OCI-LY1 (cell line): ENCODE measurements around the gene GPBAR1.
A peak's percentile ranks its signal among the peaks of the same experiment; 100 is the strongest.

ENCODE experiments used
- H2AFZ ChIP-seq: fragments of 200-600 bp; sonication (generic), shearing (Covaris generic); 2 replicates; pipeline ENCODE4 v1.6.0; 2014; ENCODE audit warnings: antibody characterized with exemption, mild to moderate bottlenecking, low read length
- H3F3A ChIP-seq: fragments of 200-600 bp; sonication (generic), shearing (Covaris generic); 2 replicates; pipeline ENCODE4 v1.6.0; 2014; ENCODE audit warnings: mild to moderate bottlenecking, antibody characterized with exemption, low read length, moderate library complexity; ENCODE audit not compliant: insufficient read depth
- H3K27ac ChIP-seq: fragments of 200-600 bp; sonication (generic); 2 replicates; pipeline ENCODE4 v1.5.1; 2014; ENCODE audit warnings: low read length, mixed run types, mild to moderate bottlenecking, low read depth; ENCODE audit not compliant: poor library complexity, severe bottlenecking
- H3K27me3 ChIP-seq: fragments of 200-600 bp; sonication (generic); 2 replicates; pipeline ENCODE4 v1.6.0; 2014; ENCODE audit warnings: antibody characterized with exemption, mild to moderate bottlenecking, low read length, moderate library complexity; ENCODE audit not compliant: insufficient read depth
- H3K36me3 ChIP-seq: fragments of 200-600 bp; sonication (generic); 2 replicates; pipeline ENCODE4 v1.6.1; 2014; ENCODE audit warnings: mild to moderate bottlenecking, antibody characterized with exemption, low read length, moderate library complexity, mixed read lengths; ENCODE audit not compliant: insufficient read depth
- H3K4me1 ChIP-seq: fragments of 200-600 bp; sonication (generic); 2 replicates; pipeline ENCODE4 v1.5.1; 2014; ENCODE audit warnings: mild to moderate bottlenecking, low read length, moderate library complexity; ENCODE audit not compliant: insufficient read depth, severe bottlenecking
- H3K4me2 ChIP-seq: fragments of 200-600 bp; sonication (generic), shearing (Covaris generic); 2 replicates; pipeline ENCODE4 v1.6.1; 2014; ENCODE audit warnings: low read length
- H3K4me3 ChIP-seq: fragments of 200-600 bp; sonication (generic); 2 replicates; pipeline ENCODE4 v1.5.1; 2014; ENCODE audit warnings: low read length, low read depth, mild to moderate bottlenecking, mixed read lengths; ENCODE audit not compliant: poor library complexity, severe bottlenecking
- H3K79me2 ChIP-seq: fragments of 200-600 bp; shearing (Covaris generic); 2 replicates; pipeline ENCODE4 v1.6.1; 2016; ENCODE audit warnings: mixed run types, low read length, mixed read lengths; ENCODE audit not compliant: insufficient read depth
- H3K9ac ChIP-seq: fragments of 200-600 bp; sonication (generic), shearing (Covaris generic); 2 replicates; pipeline ENCODE4 v1.6.1; 2014; ENCODE audit warnings: mild to moderate bottlenecking, low read length, mixed read lengths
- H3K9me2 ChIP-seq: fragments of 200-600 bp; sonication (generic), shearing (Covaris generic); 2 replicates; pipeline ENCODE4 v1.6.1; 2014; ENCODE audit warnings: low read depth, mild to moderate bottlenecking, low read length, mixed read lengths
- H3K9me3 ChIP-seq: fragments of 200-600 bp; shearing (Covaris generic); 2 replicates; pipeline ENCODE4 v1.6.1; 2014; ENCODE audit warnings: low read length, mixed read lengths
- H4K20me1 ChIP-seq: fragments of 200-600 bp; sonication (generic), shearing (Covaris generic); 2 replicates; pipeline ENCODE4 v1.6.0; 2016; ENCODE audit warnings: mild to moderate bottlenecking, low read length; ENCODE audit not compliant: insufficient read depth
- CTCF ChIP-seq: fragments of 200-600 bp; sonication (generic), shearing (Covaris generic); IDR thresholded peaks from 2 replicates; pipeline ENCODE4 v1.5.1; 2017; ENCODE audit warnings: mild to moderate bottlenecking, antibody characterized with exemption, low read length, moderate library complexity, mixed read lengths
- EZH2 ChIP-seq: fragments of 200-600 bp; sonication (generic), shearing (Covaris generic); IDR thresholded peaks from 2 replicates; pipeline ENCODE4 v1.8.0; 2017; ENCODE audit warnings: borderline replicate concordance, mixed run types, mild to moderate bottlenecking, antibody characterized with exemption, low read length, moderate library complexity, mixed read lengths

The GPBAR1 gene

GRCh38 chr2:218270721-218271486 is 10.1 kb downstream of the GPBAR1 start:
- H2AFZ ChIP-seq: no peak overlapping the region
- 0 out of 2 replicates have a peak, but pooled peaks cover 2% of the 10 kb centered on the region for H3K79me2 ChIP-seq

DNA sequence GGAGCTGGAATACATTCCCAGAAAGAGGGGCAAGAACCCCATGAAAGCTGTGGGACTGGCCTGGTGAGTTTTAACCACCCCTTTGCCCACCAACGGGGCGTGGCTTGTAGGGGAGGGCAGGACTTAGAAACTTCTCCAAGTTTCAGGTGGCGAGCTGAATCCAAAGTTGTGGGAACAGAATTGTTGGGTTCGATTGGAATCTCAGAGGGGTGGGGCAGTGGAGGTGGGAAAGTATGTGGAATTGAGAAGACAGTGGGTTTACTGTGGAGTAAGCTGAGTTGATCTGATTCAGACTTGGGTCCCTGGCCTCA is 10.6 kb downstream of the GPBAR1 start:
- Histone ChIP-seq H3K27ac (peak overlapping the region; percentile 17), H2AFZ (no peak overlapping the region), H3K4me2 (peak overlapping the region; percentile 80), H3K9me2 (no peaks in the 10 kb centered on the region), H3K4me3 (peak overlapping the region; percentile 87), H4K20me1 (no peaks in the 10 kb centered on the region), H3K27me3 (no peaks in the 10 kb centered on the region), H3K9ac (peak overlapping the region; percentile 87), H3K79me2 (0 out of 2 replicates have a peak, but pooled peaks cover 2% of the 10 kb centered on the region), H3F3A (no peaks in the 10 kb centered on the region), H3K4me1 (peaks cover 30% of the 10 kb centered on the region), H3K36me3 (peaks cover 41% of the 10 kb centered on the region; the same call in 1 of the 2 replicates), H3K9me3 (no peaks in the 10 kb centered on the region)
- no peak for TF ChIP-seq EZH2
- TF ChIP-seq CTCF: no peak

More at GRCh38 chr2:218270721-218271486, 10.1 kb downstream of the GPBAR1 start:
- H3K9me2 ChIP-seq: no peaks in the 10 kb centered on the region
- no peaks in the 10 kb centered on the region for H3K27me3 ChIP-seq
- no peaks in the 10 kb centered on the region for H3K9me3 ChIP-seq
- H3K36me3 ChIP-seq: peaks cover 43% of the 10 kb centered on the region
- peak overlapping the region; percentile 87 for H3K4me3 ChIP-seq
- H3K27ac ChIP-seq: peak overlapping the region; percentile 17
- peak overlapping the region; percentile 87 for H3K9ac ChIP-seq
- H4K20me1 ChIP-seq: no peaks in the 10 kb centered on the region
- peak overlapping the region; percentile 80 for H3K4me2 ChIP-seq
- TF ChIP-seq EZH2 (no peak), CTCF (no peak)
- H3F3A ChIP-seq: no peaks in the 10 kb centered on the region
- peaks cover 30% of the 10 kb centered on the region for H3K4me1 ChIP-seq

DNA sequence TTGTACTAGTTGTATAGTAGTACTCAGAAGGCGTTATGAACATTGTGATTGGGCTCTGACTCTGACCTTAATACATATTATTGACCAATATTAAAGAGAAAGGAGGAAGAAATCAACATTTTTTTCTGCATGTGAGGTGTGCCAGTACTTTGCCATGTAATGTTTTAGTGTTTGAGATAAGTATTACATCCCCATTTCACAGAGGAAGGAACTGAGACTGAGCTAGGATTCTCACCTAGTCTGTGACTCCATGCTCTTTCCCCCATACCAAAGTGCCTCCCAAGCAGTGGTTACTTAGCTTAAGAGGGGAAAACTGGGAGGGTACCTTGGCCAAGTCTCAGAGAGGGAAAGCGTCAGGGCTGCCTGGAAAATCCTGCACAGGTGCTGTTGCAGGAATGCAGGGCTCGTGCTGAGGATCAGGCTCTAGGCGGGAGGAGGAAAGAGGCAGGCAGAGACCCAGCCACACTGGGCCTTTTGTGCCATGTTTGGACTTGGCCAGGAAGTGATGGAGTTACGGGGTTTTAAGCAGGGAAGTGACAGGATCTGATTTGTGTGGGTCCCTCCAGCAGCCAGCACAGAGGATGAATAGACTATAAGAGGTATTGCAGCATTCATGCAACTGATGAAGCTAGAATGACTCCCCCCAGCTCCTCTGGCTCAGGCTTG is 11.2 kb downstream of the GPBAR1 start:
- no peak overlapping the region for H2AFZ ChIP-seq
- no peaks in the 10 kb centered on the region for H4K20me1 ChIP-seq
- H3K79me2 ChIP-seq: 0 out of 2 replicates have a peak, but pooled peaks cover 2% of the 10 kb centered on the region
- H3K4me2 ChIP-seq: peak overlapping the region; percentile 80
- no peaks in the 10 kb centered on the region for H3K9me3 ChIP-seq
- H3K27ac ChIP-seq: peak overlapping the region; percentile 17
- peak overlapping the region; percentile 87; the same call in 1 of the 2 replicates for H3K9ac ChIP-seq
- H3K9me2 ChIP-seq: no peaks in the 10 kb centered on the region
- H3K4me3 ChIP-seq: peak overlapping the region; percentile 87
- TF ChIP-seq CTCF (no peak), EZH2 (no peak)
- peaks cover 36% of the 10 kb centered on the region; the same call in 1 of the 2 replicates for H3K36me3 ChIP-seq
- H3F3A ChIP-seq: no peaks in the 10 kb centered on the region
- H3K27me3 ChIP-seq: no peaks in the 10 kb centered on the region
- peaks cover 30% of the 10 kb centered on the region for H3K4me1 ChIP-seq
